OCI-LY3 (cell line): ENCODE results near the gene GALNT2.

ENCODE experiments used
- H2AFZ ChIP-seq: fragments of 200-600, 300-600 bp; shearing (Covaris generic); 2 replicates; pipeline ENCODE4 v1.6.0; 2014; ENCODE audit warnings: antibody characterized with exemption, low read depth, low read length
- H3K27ac ChIP-seq: fragments of 200-600, 300-600 bp; sonication (generic); 2 replicates; pipeline ENCODE4 v1.5.1; 2014; ENCODE audit warnings: mild to moderate bottlenecking, low read length, moderate library complexity, mixed read lengths
- H3K27me3 ChIP-seq: fragments of 200-600, 300-600 bp; sonication (generic); 2 replicates; pipeline ENCODE4 v1.6.1; 2014; ENCODE audit warnings: low read depth, low read length, mixed read lengths
- H3K36me3 ChIP-seq: fragments of 200-600, 300-600 bp; sonication (generic); replicated peaks from 2 replicates; pipeline ENCODE3; 2014; ENCODE audit warnings: low read depth, low read length, mixed read lengths
- H3K4me1 ChIP-seq: fragments of 300-600, 200-600 bp; sonication (generic); 2 replicates; pipeline ENCODE4 v1.6.1; 2014; ENCODE audit warnings: low read length, mixed read lengths
- H3K4me2 ChIP-seq: fragments of 200-600, 300-600 bp; sonication (generic); 2 replicates; pipeline ENCODE4 v1.6.1; 2014; ENCODE audit warnings: low read length, mixed read lengths
- H3K4me3 ChIP-seq: fragments of 300-600, 200-600 bp; sonication (generic); 2 replicates; pipeline ENCODE4 v1.5.1; 2014; ENCODE audit warnings: antibody characterized with exemption, mild to moderate bottlenecking, low read length, moderate library complexity
- H3K79me2 ChIP-seq: fragments of 300-600, 200-600 bp; shearing (Covaris generic); 2 replicates; pipeline ENCODE4 v1.6.1; 2014; ENCODE audit warnings: mild to moderate bottlenecking, low read length, mixed read lengths
- H3K9ac ChIP-seq: fragments of 300-600, 200-600 bp; shearing (Covaris generic); 2 replicates; pipeline ENCODE4 v1.6.0; 2014; ENCODE audit warnings: mild to moderate bottlenecking, low read length, moderate library complexity
- H3K9me3 ChIP-seq: fragments of 200-600, 300-600 bp; shearing (Covaris generic); 2 replicates; pipeline ENCODE4 v1.6.1; 2014; ENCODE audit warnings: low read length, mixed read lengths; ENCODE audit not compliant: insufficient read depth
- H4K20me1 ChIP-seq: fragments of 200-600, 300-600 bp; sonication (generic); 2 replicates; pipeline ENCODE4 v1.6.1; 2016; ENCODE audit warnings: low read length, mixed read lengths; ENCODE audit not compliant: insufficient read depth
- EZH2phosphoT487 ChIP-seq: fragments of 200-600 bp; shearing (Covaris generic); IDR thresholded peaks from 2 replicates; pipeline ENCODE4 v1.6.1; 2018; ENCODE audit warnings: antibody characterized with exemption, mixed run types, low read depth
- TF ChIP-seq, protein P1 (sequence below): fragments of 200-600, 300-600 bp; sonication (generic); IDR thresholded peaks from 2 replicates; pipeline ENCODE4 v1.5.1; 2014; ENCODE audit warnings: antibody characterized with exemption, low read length, low read depth

GALNT2 gene

DNA sequence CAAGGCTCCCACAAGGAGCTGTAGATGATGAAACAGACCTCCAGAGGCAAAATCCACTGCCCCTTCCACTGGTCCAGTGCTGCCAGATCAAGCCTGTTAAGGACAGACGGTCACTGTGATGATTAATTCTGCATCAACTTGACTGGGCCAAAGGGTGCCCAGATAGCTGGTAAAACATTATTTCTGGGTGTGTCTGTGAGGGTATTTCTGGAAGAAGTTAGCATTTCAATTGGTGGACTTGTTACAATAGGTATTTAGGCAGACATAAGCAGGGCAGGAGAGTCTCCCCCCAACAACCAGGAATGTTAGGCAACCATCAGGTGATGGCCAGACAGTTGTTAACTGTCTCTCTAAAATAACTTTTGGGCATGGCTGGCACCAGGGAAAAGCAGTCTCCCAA lies 40.9 kb upstream of the GALNT2 start:
- Histone ChIP-seq H3K79me2 (no peaks in the 10 kb centered on the region), H3K4me2 (no peak overlapping the region), H3K27me3 (no peaks in the 10 kb centered on the region), H3K27ac (no peak overlapping the region), H3K4me3 (no peak overlapping the region), H3K9me3 (no peaks in the 10 kb centered on the region), H3K4me1 (no peaks in the 10 kb centered on the region), H4K20me1 (no peaks in the 10 kb centered on the region), H2AFZ (no peak overlapping the region), H3K36me3 (no peaks in the 10 kb centered on the region), H3K9ac (no peak overlapping the region)
- TF ChIP-seq EZH2phosphoT487: no peak
- TF ChIP-seq, protein P1, sequence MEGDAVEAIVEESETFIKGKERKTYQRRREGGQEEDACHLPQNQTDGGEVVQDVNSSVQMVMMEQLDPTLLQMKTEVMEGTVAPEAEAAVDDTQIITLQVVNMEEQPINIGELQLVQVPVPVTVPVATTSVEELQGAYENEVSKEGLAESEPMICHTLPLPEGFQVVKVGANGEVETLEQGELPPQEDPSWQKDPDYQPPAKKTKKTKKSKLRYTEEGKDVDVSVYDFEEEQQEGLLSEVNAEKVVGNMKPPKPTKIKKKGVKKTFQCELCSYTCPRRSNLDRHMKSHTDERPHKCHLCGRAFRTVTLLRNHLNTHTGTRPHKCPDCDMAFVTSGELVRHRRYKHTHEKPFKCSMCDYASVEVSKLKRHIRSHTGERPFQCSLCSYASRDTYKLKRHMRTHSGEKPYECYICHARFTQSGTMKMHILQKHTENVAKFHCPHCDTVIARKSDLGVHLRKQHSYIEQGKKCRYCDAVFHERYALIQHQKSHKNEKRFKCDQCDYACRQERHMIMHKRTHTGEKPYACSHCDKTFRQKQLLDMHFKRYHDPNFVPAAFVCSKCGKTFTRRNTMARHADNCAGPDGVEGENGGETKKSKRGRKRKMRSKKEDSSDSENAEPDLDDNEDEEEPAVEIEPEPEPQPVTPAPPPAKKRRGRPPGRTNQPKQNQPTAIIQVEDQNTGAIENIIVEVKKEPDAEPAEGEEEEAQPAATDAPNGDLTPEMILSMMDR: no peak

DNA sequence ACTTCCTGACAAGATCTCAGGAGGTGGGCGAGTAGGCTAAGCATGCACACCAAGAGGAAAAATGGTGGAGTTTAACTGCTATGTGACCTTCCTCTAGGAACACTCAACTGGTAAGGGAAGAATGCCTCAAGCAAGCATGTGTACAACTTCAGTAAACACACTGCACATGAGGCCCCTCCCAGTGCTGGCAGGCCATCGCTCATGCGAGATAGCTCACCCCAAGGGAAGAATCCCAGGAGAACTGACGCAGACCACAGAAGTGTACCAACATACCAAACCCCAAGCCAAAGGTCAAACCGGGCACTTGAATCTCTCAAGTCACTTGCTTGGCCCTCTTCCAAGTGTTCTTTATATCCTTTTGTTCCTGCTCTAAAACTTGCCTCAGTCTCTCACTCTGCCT lies 40.5 kb upstream of the GALNT2 start:
- Histone ChIP-seq H3K36me3 (no peaks in the 10 kb centered on the region), H3K4me3 (no peak overlapping the region), H2AFZ (no peak overlapping the region), H3K79me2 (no peaks in the 10 kb centered on the region), H3K9ac (no peak overlapping the region), H3K4me2 (no peak overlapping the region), H3K9me3 (no peaks in the 10 kb centered on the region), H3K27ac (no peak overlapping the region), H3K4me1 (no peaks in the 10 kb centered on the region), H3K27me3 (no peaks in the 10 kb centered on the region), H4K20me1 (no peaks in the 10 kb centered on the region)
- TF ChIP-seq, protein P1: no peak
- TF ChIP-seq EZH2phosphoT487: no peak

DNA sequence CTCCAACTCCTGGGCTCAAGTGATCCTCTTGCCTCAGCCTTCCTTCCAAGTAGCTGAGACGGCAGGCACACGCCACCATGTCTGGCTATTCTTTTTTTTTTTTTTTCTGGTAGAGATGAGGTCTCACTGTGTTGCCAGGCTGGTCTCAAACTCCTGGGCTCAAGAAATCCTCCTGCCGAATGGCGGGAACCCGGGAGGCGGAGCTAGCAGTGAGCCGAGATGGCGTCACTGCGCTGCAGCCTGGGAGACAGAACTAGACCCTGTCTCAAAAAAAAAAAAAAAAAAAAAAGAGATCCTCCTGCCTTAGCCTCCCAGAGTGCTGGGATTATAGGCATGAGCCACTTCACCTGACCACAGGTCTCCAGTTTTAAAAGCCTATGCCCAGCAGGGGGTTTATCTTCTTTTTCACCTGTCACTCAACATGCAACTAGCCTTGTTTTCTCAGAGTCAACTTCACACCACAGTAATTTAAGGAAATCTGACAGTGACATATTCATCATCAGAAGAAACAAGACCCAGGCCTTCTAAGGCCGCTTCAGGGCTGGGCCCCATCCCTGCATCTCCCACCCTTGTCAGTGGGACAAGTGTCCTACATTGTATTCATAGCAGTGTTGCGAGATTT lies 38.3 kb upstream of the GALNT2 start:
- H3K4me1 ChIP-seq: no peaks in the 10 kb centered on the region
- no peak overlapping the region for H3K27ac ChIP-seq
- H3K36me3 ChIP-seq: no peaks in the 10 kb centered on the region
- no peak overlapping the region for H3K9ac ChIP-seq
- no peaks in the 10 kb centered on the region for H3K27me3 ChIP-seq
- H3K9me3 ChIP-seq: no peaks in the 10 kb centered on the region
- H3K4me3 ChIP-seq: no peak overlapping the region
- no peaks in the 10 kb centered on the region for H4K20me1 ChIP-seq
- no peak overlapping the region for H3K4me2 ChIP-seq
- no peak overlapping the region for H2AFZ ChIP-seq
- no peak for TF ChIP-seq EZH2phosphoT487
- TF ChIP-seq, protein P1: no peak
- no peaks in the 10 kb centered on the region for H3K79me2 ChIP-seq

DNA sequence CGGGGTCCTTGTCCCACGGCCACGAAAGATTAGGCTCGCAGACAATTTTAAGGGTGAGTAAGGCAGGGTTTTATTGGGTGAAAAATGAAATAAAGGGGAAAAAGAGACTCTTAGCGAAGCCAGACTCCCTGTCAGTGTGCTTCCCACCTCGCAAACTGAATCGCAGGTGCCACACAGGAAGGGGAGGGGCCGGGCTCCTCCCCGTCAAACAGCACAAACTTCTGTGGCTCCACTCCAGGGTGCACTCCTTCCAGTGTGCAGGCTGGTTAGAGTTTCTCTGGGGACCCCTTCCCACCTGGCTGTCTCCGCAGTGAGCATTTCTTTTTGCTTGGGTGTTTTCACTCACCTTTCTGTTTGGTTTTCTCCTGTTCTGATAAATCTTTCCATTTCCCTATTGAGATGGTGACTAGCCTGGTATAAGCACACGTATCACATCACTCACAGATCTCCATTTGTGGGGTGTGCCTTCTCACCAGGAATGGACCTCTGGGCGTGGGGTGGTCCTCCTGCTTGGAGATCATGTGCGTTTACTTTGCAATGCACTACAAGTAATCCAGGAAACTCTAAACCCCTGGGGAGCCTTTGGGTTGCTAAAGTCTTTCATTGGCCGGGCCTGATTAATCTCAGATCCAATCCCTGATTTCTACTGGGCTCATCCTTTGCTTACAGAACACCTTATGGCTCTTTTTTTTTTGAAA lies 37.6 kb upstream of the GALNT2 start:
- H3K4me1 ChIP-seq: no peaks in the 10 kb centered on the region
- H3K36me3 ChIP-seq: no peaks in the 10 kb centered on the region
- H4K20me1 ChIP-seq: no peaks in the 10 kb centered on the region
- no peak overlapping the region for H3K9ac ChIP-seq
- no peaks in the 10 kb centered on the region for H3K27me3 ChIP-seq
- TF ChIP-seq, protein P1: no peak
- no peak for TF ChIP-seq EZH2phosphoT487
- no peaks in the 10 kb centered on the region for H3K79me2 ChIP-seq
- no peak overlapping the region for H3K4me2 ChIP-seq
- no peak overlapping the region for H3K4me3 ChIP-seq
- no peaks in the 10 kb centered on the region for H3K9me3 ChIP-seq
- no peak overlapping the region for H2AFZ ChIP-seq
- no peak overlapping the region for H3K27ac ChIP-seq
